GM12878 (cell line): ENCODE data around the gene PRPF40B. TPM values are rescaled to one million over a fixed set of nuclear protein-coding genes. Genes with fewer than 3 reads are reported as not detected.

Experiments
- ATAC-seq: fragments of 200-7000 bp; cut with Tn5 transposase; 3 replicates; pipeline ENCODE4 v1.9.1; 2020; ENCODE audit warnings: mild to moderate bottlenecking, moderate library complexity
- BruUV-seq: library from RNA; stranded (reverse); fragments of 400-500 nt; replicated peaks from 2 replicates; lab custom pipeline; 2021; lab: Mats Ljungman, UMichigan
- CTCF ChIA-PET: fragments of 300-600 bp; sonication (Branson Sonifier 250); formaldehyde crosslinking; extraction: SDS; loops from one replicate; lab custom pipeline; 2021; ENCODE audit warnings: inconsistent platforms; lab: Yijun Ruan, JAX
- POLR2A ChIA-PET: fragments of 350-600 bp; formaldehyde crosslinking; extraction: SDS; loops from one replicate; lab custom pipeline; 2021; ENCODE audit warnings: inconsistent platforms; lab: Charles Lee
- RAD21 ChIA-PET: fragments of 300-600 bp; sonication (Branson Sonifier 250); formaldehyde crosslinking; loops from one replicate; lab custom pipeline; 2023; ENCODE audit warnings: antibody characterized with exemption; ENCODE audit not compliant: unreplicated experiment; lab: Charles Lee
- SMC1A ChIA-PET: fragments of 300-600 bp; sonication (Branson Sonifier 250); formaldehyde crosslinking; loops from one replicate; lab custom pipeline; 2023; ENCODE audit not compliant: unreplicated experiment, uncharacterized antibody; lab: Charles Lee
- DNase-seq: peaks from one replicate; pipeline ENCODE4 v3.0.0-alpha.2; 2011; ENCODE audit warnings: low read depth, low spot score
- FAIRE-seq: peaks from 3 replicates; lab custom pipeline; 2011; peaks lifted over from hg19 to GRCh38; lab: Jason Lieb, UNC
- H2AFZ ChIP-seq: 2 replicates; pipeline ENCODE4 v1.6.0; 2011; ENCODE audit warnings: low read depth, low read length, control low read depth; ENCODE audit not compliant: control insufficient read depth
- H3K27ac ChIP-seq: 2 replicates; pipeline ENCODE4 v1.5.1; 2011; ENCODE audit warnings: control low read depth; ENCODE audit not compliant: control insufficient read depth, insufficient read depth
- H3K27me3 ChIP-seq, 2 experiments: replicated peaks in 1 of 2; 2 replicates each; pipeline versions ENCODE4 v1.6.0 to v1.6.1; 2011; ENCODE audit warnings: low read length in 1 of 2; ENCODE audit not compliant: control insufficient read depth in 2 of 2, insufficient read depth in 2 of 2
- H3K36me3 ChIP-seq, 2 experiments: 2 replicates each; pipeline ENCODE4 v1.5.1; 2011; ENCODE audit warnings: low read length in 1 of 2; ENCODE audit not compliant: control insufficient read depth in 2 of 2, insufficient read depth in 2 of 2
- H3K4me1 ChIP-seq: 2 replicates; pipeline ENCODE4 v1.6.1; 2011; ENCODE audit warnings: mild to moderate bottlenecking, low read length, moderate library complexity, mixed read lengths; ENCODE audit not compliant: control insufficient read depth, insufficient read depth
- H3K4me2 ChIP-seq: 2 replicates; pipeline ENCODE4 v1.6.0; 2011; ENCODE audit warnings: control low read depth; ENCODE audit not compliant: control insufficient read depth, insufficient read depth
- H3K4me3 ChIP-seq: fragments of 200-600 bp; sonication (generic); 2 replicates; pipeline ENCODE4 v1.5.1; 2016
- H3K79me2 ChIP-seq: 2 replicates; pipeline ENCODE4 v1.6.0; 2011; ENCODE audit warnings: low read length; ENCODE audit not compliant: control insufficient read depth, insufficient read depth
- H3K9ac ChIP-seq: 2 replicates; pipeline ENCODE4 v1.8.0; 2011; ENCODE audit warnings: low read length, control low read depth, mixed read lengths; ENCODE audit not compliant: control insufficient read depth, insufficient read depth
- H3K9me3 ChIP-seq: replicated peaks from 3 replicates; pipeline ENCODE4 v1.5.1; 2011; ENCODE audit warnings: mild to moderate bottlenecking, low read length; ENCODE audit not compliant: control insufficient read depth, insufficient read depth
- H4K20me1 ChIP-seq: 2 replicates; pipeline ENCODE4 v1.6.0; 2011; ENCODE audit not compliant: control insufficient read depth, insufficient read depth
- BACH1 ChIP-seq: fragments of 450-650 bp; IDR thresholded peaks from 2 replicates; pipeline ENCODE4 v1.6.1; 2017; ENCODE audit warnings: mild to moderate bottlenecking, borderline replicate concordance
- GABPA ChIP-seq: IDR thresholded peaks from 2 replicates; pipeline ENCODE4 v1.6.1; 2014; ENCODE audit warnings: antibody characterized with exemption, low read depth, mild to moderate bottlenecking, inconsistent platforms
- MTA3 ChIP-seq: IDR thresholded peaks from 2 replicates; pipeline ENCODE4 v1.6.1; 2012; ENCODE audit warnings: low read length, inconsistent platforms, borderline replicate concordance
- NKRF ChIP-seq: fragments of 450-650 bp; conservative IDR thresholded peaks from 2 replicates; pipeline ENCODE4 v1.6.1; 2017; ENCODE audit warnings: mild to moderate bottlenecking, moderate library complexity
- PML ChIP-seq: IDR thresholded peaks from 2 replicates; pipeline ENCODE4 v1.6.1; 2012; ENCODE audit warnings: low read length, inconsistent platforms
- POLR2AphosphoS5 ChIP-seq: IDR thresholded peaks from 2 replicates; pipeline ENCODE4 v1.6.1; 2011; ENCODE audit warnings: mild to moderate bottlenecking, low read length, inconsistent platforms
- POU2F2 ChIP-seq: IDR thresholded peaks from 3 replicates; pipeline ENCODE4 v1.6.1; 2011; ENCODE audit warnings: low read depth, mild to moderate bottlenecking, low read length, borderline replicate concordance
- RB1 ChIP-seq: fragments of 450-650 bp; formaldehyde crosslinking; IDR thresholded peaks from 2 replicates; pipeline ENCODE4 v1.6.1; 2017; ENCODE audit warnings: mild to moderate bottlenecking, borderline replicate concordance
- RUNX3 ChIP-seq: IDR thresholded peaks from 2 replicates; pipeline ENCODE4 v1.6.1; 2012; ENCODE audit warnings: low read length, inconsistent platforms
- whole genome bisulfite sequencing: methylation state at CpG from one replicate; pipeline ENCODE4 v1.1.6; 2016; ENCODE audit warnings: low lambda C conversion rate; ENCODE audit not compliant: insufficient replicate concordance, insufficient coverage; ENCODE audit errors: missing lambda C conversion rate; 5-methylcytosine and 5-hydroxymethylcytosine counted together
- in situ Hi-C: fragments of 300-500 bp; cut with MboI; formaldehyde crosslinking; loops from 9 replicates; pipeline ENCODE4 v1.14.3; 2018; ENCODE audit warnings: mixed read lengths
- intact Hi-C: fragments of 100-400 bp; cut with micrococcal nuclease; formaldehyde crosslinking; loops from one replicate; pipeline ENCODE4 v1.14.2; 2022; ENCODE audit not compliant: unreplicated experiment
- polyA plus RNA-seq, 11 experiments: library from polyadenylated mRNA; depleted of rRNA in 4 of 11; unstranded in 6 of 11; stranded (reverse) in 5 of 11; fragments of >200 nt; fragmentation: Nextera tagmentation in 4 of 11; fragmentation: Illumina TruSeq in 1 of 11; extraction: Ambion mirVana in 4 of 11; extraction: Trizol in 1 of 11; gene quantifications; 1 replicate in 1 of 11; 2 replicates in 10 of 11; pipeline versions ENCODE4 v1.2.1 to v1.2.3, GENCODE V29; 2011 to 2016; ENCODE audit warnings: inconsistent platforms in 2 of 11, missing spikeins in 2 of 11, low read depth in 1 of 11
- total RNA-seq, 4 experiments: library from RNA; depleted of rRNA in 3 of 4; stranded (reverse); fragments of >200 nt in 3 of 4; fragmentation: Illumina TruSeq in 1 of 4; extraction: Trizol in 1 of 4; gene quantifications; 2 replicates each; pipeline versions ENCODE4 v1.2.1 to v1.2.3, GENCODE V29; 2013 to 2021

The PRPF40B gene
- total and polyA plus RNA-seq, 10 of the 15 experiments (the other 5 are each of a cell fraction or from before 2014, with no cell fraction given) = 0.31 to 17.9 (median 7.3) TPM

DNA sequence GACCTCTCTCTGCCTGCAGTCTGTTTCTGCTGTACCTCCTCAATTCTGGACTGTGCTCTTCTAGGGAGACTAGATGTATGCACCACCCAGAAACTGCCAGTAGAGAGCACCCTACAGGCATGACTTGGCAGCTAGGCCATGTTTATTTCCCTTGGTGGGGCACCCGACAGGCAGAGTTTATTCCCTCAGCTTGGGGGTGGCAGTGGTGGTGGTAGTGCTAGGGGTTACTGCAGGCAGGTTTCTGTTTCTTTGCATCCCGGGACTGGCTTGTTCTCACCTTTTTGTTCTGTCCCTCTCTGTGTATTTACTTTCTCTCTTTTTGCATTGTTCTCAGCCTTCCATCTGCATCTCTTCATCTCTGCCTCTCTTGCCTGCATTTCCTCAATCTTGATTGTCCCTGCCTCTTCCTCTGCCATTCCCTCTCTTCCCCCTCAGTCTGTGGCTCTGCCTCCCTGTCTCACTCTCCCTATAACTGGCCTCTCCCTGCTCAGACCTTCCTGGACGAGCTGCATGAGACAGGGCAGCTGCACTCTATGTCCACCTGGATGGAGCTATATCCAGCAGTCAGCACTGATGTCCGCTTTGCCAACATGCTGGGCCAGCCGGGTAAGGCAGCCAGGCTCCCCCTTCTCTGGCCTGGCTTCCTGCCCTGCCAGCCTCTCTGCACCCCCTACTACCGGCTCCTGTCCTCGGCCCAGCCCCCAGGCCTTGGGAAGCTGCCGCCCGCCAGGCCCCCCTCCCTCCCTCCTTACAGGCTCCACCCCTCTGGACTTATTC, 13.8 kb downstream of the PRPF40B start (continued):
- TF ChIP-seq NKRF = no peak
- peak; percentile 48; the same call in 1 of the 2 replicates for TF ChIP-seq BACH1
- peak; percentile 41; the same call in 1 of the 3 replicates for TF ChIP-seq POU2F2
- TF ChIP-seq PML = peak; percentile 61; the same call in 1 of the 2 replicates
- TF ChIP-seq POLR2AphosphoS5 = 0 out of 2 replicates have a peak, but pooled peaks have one; percentile 32
- 0 out of 2 replicates have a peak, but pooled peaks have one; percentile 27 for TF ChIP-seq MTA3
- TF ChIP-seq RUNX3 = 0 out of 2 replicates have a peak, but pooled peaks have one; percentile 9
- no peak for TF ChIP-seq GABPA
- TF ChIP-seq, all 136 proteins: peak for 13

DNA sequence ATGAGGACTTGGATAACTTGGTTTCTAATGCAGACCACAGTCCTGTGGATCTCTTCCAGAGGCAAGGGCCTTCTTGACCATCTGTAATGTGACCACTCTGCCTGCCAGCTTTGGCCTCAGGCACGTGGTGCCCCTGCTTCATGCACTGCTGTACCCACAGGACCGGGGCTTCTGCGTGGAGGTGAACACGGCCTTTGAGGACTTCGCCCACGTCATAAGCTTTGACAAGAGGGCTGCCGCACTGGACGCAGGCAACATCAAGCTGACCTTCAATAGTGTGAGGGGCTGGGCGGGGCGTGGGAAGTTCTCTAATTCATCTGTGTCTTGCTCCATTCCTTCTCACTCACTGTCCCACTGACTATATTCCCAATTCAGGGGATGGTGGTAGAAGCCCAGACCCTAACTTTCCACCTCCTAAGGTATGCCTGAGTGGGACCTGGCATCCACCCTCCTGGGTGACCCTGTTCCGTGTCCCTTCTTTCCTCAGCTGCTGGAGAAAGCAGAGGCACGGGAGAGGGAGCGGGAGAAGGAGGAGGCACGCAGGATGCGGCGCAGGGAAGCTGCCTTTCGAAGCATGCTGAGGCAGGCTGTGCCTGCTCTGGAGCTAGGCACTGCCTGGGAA, 18.5 kb downstream of the PRPF40B start:
- ChIA-PET CTCF (interaction anchor here (20.4 kb wide), 1 partner anchor 68 kb away, joined by 486 read pairs; the partner anchor contains the start of gene FMNL3), SMC1A (interaction anchor here (0.7 to 10.9 kb wide), 4 partner anchors 13 to 283 kb away, joined by 3 to 191 read pairs (median 38); partner anchors contain the start of gene FMNL3)
- no peaks in the 10 kb centered on the region for H3K9me3 ChIP-seq
- FAIRE-seq = no peak
- in situ Hi-C loops = loop anchor here (5.0 to 10.0 kb wide), 2 partner anchors 65 to 193 kb away; partner anchors contain the start of gene FMNL3
- BruUV-seq = no TSS peak
- no peak for TF ChIP-seq RB1
- TF ChIP-seq POLR2AphosphoS5 = peak; percentile 35; the same call in 1 of the 2 replicates
- TF ChIP-seq, all 136 proteins: peak for 1
- peaks cover 3% of the 10 kb centered on the region; the same call in 1 of the 2 replicates for H3K4me1 ChIP-seq
- ChIA-PET POLR2A (interaction anchor here (0.6 to 2.3 kb wide), 2 partner anchors 17 to 62 kb away, joined by 5 to 10 read pairs; no protein-coding TSS in a partner anchor), RAD21 (interaction anchor here (0.7 to 6.4 kb wide), 2 partner anchors 14 to 64 kb away, joined by 3 to 107 read pairs; partner anchors contain the start of gene FMNL3)
- 92% methylated on average over 17 of the region's 17 CpGs for WGBS
- ATAC-seq (no peak), DNase-seq (no peak)
- no peaks in the 10 kb centered on the region for H3K79me2 ChIP-seq
- no peaks in the 10 kb centered on the region for H4K20me1 ChIP-seq
- H3K27ac ChIP-seq = no peak overlapping the region
- no peaks in the 10 kb centered on the region for H3K27me3 ChIP-seq
- no peak overlapping the region for H2AFZ ChIP-seq
- H3K4me2 ChIP-seq = no peak overlapping the region
- no peak overlapping the region for H3K9ac ChIP-seq
- H3K4me3 ChIP-seq = no peak overlapping the region
- intact Hi-C loops = no loop called here
- H3K36me3 ChIP-seq = peaks cover 20 to 24% of the 10 kb centered on the region in 2 experiments
